WTC11 (cell line): Measurements from ENCODE around the gene RTL1.

Experiments
- ETV6 ChIP-seq: sonication (generic); formaldehyde crosslinking; IDR thresholded peaks from 2 replicates; pipeline ENCODE4 v1.8.1; 2022; ENCODE audit warnings: mild to moderate bottlenecking, missing genetic modification reagents
- NR2C2 ChIP-seq: sonication (generic); formaldehyde crosslinking; IDR thresholded peaks from 2 replicates; pipeline ENCODE4 v1.8.0; 2022; ENCODE audit warnings: mild to moderate bottlenecking, missing genetic modification reagents
- PRRX2 ChIP-seq: fragments of 250-450 bp; sonication (Bioruptor Pico); IDR thresholded peaks from 2 replicates; pipeline ENCODE4 v1.8.0; 2021; ENCODE audit warnings: mild to moderate bottlenecking
- ZNF317 ChIP-seq: sonication (generic); formaldehyde crosslinking; IDR thresholded peaks from 2 replicates; pipeline ENCODE4 v1.8.1; 2023; ENCODE audit warnings: low read depth, mild to moderate bottlenecking, moderate library complexity, missing genetic modification reagents, borderline replicate concordance
- TF ChIP-seq, protein P1 (sequence below): sonication (generic); formaldehyde crosslinking; IDR thresholded peaks from 2 replicates; pipeline ENCODE4 v1.8.1; 2022; ENCODE audit warnings: low read depth, missing genetic modification reagents, borderline replicate concordance
- TF ChIP-seq, protein P2 (sequence below): fragments of 200-600 bp; IDR thresholded peaks from 2 replicates; pipeline ENCODE4 v1.8.0; 2022; ENCODE audit warnings: antibody characterized with exemption
- TF ChIP-seq, protein P3 (sequence below): sonication (generic); formaldehyde crosslinking; conservative IDR thresholded peaks from 2 replicates; pipeline ENCODE4 v1.8.1; 2023; ENCODE audit warnings: mild to moderate bottlenecking, low read depth, missing genetic modification reagents, moderate library complexity

DNA sequence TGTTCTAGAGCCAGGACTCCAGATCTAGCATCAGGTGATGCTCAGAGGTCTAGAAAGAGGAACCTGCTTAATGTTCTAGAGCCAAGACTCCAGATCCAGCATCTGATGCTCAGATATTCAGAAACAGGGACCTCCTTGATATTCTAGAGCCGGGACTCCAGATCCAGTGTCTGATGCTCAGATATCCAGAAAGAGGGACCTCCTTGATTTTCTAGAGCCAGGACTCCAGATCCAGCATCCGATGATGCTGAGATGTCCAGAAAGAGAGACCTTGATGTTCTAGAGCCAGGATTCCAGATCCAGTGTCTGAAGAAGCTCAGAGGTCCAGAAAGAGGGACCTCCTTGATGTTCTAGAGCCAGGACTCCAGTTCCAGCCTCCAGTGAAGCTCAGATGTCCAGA is 40.7 kb downstream of the RTL1 start:
- TF ChIP-seq, protein P1, sequence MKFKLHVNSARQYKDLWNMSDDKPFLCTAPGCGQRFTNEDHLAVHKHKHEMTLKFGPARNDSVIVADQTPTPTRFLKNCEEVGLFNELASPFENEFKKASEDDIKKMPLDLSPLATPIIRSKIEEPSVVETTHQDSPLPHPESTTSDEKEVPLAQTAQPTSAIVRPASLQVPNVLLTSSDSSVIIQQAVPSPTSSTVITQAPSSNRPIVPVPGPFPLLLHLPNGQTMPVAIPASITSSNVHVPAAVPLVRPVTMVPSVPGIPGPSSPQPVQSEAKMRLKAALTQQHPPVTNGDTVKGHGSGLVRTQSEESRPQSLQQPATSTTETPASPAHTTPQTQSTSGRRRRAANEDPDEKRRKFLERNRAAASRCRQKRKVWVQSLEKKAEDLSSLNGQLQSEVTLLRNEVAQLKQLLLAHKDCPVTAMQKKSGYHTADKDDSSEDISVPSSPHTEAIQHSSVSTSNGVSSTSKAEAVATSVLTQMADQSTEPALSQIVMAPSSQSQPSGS (CRISPR knock-in tag), result no peak
- TF ChIP-seq, protein P2, sequence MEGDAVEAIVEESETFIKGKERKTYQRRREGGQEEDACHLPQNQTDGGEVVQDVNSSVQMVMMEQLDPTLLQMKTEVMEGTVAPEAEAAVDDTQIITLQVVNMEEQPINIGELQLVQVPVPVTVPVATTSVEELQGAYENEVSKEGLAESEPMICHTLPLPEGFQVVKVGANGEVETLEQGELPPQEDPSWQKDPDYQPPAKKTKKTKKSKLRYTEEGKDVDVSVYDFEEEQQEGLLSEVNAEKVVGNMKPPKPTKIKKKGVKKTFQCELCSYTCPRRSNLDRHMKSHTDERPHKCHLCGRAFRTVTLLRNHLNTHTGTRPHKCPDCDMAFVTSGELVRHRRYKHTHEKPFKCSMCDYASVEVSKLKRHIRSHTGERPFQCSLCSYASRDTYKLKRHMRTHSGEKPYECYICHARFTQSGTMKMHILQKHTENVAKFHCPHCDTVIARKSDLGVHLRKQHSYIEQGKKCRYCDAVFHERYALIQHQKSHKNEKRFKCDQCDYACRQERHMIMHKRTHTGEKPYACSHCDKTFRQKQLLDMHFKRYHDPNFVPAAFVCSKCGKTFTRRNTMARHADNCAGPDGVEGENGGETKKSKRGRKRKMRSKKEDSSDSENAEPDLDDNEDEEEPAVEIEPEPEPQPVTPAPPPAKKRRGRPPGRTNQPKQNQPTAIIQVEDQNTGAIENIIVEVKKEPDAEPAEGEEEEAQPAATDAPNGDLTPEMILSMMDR, result no peak
- TF ChIP-seq, protein P3, sequence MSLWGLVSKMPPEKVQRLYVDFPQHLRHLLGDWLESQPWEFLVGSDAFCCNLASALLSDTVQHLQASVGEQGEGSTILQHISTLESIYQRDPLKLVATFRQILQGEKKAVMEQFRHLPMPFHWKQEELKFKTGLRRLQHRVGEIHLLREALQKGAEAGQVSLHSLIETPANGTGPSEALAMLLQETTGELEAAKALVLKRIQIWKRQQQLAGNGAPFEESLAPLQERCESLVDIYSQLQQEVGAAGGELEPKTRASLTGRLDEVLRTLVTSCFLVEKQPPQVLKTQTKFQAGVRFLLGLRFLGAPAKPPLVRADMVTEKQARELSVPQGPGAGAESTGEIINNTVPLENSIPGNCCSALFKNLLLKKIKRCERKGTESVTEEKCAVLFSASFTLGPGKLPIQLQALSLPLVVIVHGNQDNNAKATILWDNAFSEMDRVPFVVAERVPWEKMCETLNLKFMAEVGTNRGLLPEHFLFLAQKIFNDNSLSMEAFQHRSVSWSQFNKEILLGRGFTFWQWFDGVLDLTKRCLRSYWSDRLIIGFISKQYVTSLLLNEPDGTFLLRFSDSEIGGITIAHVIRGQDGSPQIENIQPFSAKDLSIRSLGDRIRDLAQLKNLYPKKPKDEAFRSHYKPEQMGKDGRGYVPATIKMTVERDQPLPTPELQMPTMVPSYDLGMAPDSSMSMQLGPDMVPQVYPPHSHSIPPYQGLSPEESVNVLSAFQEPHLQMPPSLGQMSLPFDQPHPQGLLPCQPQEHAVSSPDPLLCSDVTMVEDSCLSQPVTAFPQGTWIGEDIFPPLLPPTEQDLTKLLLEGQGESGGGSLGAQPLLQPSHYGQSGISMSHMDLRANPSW (CRISPR knock-in tag), result no peak
- no peak for TF ChIP-seq PRRX2 (CRISPR knock-in tag)
- TF ChIP-seq NR2C2 (CRISPR knock-in tag), result no peak
- no peak for TF ChIP-seq ETV6 (CRISPR knock-in tag)
- no peak for TF ChIP-seq ZNF317 (CRISPR knock-in tag)
